ENCODE measurements around the gene LFNG. TPM values are rescaled to one million over a fixed set of nuclear protein-coding genes. Genes with fewer than 3 reads are reported as not detected.

Gene LFNG, protein sequence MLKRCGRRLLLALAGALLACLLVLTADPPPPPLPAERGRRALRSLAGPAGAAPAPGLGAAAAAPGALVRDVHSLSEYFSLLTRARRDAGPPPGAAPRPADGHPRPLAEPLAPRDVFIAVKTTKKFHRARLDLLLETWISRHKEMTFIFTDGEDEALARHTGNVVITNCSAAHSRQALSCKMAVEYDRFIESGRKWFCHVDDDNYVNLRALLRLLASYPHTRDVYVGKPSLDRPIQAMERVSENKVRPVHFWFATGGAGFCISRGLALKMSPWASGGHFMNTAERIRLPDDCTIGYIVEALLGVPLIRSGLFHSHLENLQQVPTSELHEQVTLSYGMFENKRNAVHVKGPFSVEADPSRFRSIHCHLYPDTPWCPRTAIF
- total RNA-seq = 10 to 100 TPM; 30.6 to 62.9 (median 45.2) TPM

DNA sequence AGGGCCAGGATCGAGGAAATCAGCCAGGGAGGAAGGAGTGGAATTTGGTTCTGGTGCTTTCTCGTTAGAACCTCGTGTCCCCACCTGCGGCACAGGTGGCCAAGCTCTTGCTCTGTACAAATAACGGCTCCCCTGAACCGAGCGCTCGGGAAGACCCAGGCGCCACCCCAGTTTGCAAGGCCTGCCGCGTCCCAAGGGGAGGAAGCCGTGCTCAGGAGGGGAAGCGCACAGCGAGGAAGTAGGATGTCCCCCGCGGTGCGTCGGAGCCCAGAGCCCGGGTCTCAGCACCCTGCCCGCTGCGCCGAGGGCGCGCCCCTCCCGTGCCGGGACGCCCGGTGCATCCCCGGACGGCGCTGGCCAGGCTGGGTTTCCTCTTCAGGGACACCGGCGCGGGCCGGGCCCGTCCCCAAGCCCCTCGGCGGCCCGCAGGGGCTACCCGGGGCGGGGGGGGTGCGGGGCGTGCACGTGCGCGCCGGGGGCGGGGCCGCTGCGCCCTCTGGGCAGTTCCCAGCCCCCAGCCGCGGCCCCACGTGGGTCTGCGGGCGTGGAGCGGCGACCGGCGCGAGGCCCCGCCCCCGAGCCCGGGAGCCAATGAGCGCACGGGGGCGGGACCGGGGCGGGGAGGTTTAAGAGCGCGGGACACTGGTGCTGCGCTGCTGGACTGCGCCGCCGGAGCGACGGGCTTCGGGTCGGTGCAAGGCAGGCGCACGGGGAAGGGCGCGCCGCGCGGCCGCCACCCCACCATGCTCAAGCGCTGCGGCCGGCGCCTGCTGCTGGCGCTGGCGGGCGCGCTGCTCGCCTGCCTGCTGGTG lies at the start of gene LFNG:
LFNG (plus strand) TSS at position 656 of the 812 bp plus-strand sequence; CDS start at position 744, 88 bp downstream.
- H3K27ac ChIP-seq = peak within 1 kb of the TSS; percentile 83 to 96 (median 90)
- H3K4me3 ChIP-seq = peak within 1 kb of the TSS; percentile 8 to 71 (median 62)
- H3K36me3 ChIP-seq = no peaks in the 10 kb centered on the region
- peaks cover 0 to 3% (median 1%) of the 10 kb centered on the region in 4 donors for H3K27me3 ChIP-seq
- TF ChIP-seq, protein P1, sequence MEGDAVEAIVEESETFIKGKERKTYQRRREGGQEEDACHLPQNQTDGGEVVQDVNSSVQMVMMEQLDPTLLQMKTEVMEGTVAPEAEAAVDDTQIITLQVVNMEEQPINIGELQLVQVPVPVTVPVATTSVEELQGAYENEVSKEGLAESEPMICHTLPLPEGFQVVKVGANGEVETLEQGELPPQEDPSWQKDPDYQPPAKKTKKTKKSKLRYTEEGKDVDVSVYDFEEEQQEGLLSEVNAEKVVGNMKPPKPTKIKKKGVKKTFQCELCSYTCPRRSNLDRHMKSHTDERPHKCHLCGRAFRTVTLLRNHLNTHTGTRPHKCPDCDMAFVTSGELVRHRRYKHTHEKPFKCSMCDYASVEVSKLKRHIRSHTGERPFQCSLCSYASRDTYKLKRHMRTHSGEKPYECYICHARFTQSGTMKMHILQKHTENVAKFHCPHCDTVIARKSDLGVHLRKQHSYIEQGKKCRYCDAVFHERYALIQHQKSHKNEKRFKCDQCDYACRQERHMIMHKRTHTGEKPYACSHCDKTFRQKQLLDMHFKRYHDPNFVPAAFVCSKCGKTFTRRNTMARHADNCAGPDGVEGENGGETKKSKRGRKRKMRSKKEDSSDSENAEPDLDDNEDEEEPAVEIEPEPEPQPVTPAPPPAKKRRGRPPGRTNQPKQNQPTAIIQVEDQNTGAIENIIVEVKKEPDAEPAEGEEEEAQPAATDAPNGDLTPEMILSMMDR (IDR thresholded peaks at IDR 0.05) = peak in 4 of 6 experiments; percentile 10 to 28 (median 14)
- TF ChIP-seq EP300 (IDR thresholded peaks at IDR 0.05) (no peak), POLR2A (IDR thresholded peaks at IDR 0.05) (peak in 3 of 4 donors; percentile 57 to 98 (median 91)), POLR2AphosphoS5 (IDR thresholded peaks at IDR 0.05) (peak; percentile 78 to 96)
- H3K4me1 ChIP-seq = peaks cover 52 to 58% (median 53%) of the 10 kb centered on the region in 4 donors
- no peaks in the 10 kb centered on the region for H3K9me3 ChIP-seq
- DNase-seq = peak; percentile 86 to 97
- WGBS, 2 donors = 0% methylated on average over 4 to 15 of the region's 95 CpGs
- ATAC-seq (ENCODE audit: low FRiP score in 2 of 2) = peak; percentile 73 to 90

DNA sequence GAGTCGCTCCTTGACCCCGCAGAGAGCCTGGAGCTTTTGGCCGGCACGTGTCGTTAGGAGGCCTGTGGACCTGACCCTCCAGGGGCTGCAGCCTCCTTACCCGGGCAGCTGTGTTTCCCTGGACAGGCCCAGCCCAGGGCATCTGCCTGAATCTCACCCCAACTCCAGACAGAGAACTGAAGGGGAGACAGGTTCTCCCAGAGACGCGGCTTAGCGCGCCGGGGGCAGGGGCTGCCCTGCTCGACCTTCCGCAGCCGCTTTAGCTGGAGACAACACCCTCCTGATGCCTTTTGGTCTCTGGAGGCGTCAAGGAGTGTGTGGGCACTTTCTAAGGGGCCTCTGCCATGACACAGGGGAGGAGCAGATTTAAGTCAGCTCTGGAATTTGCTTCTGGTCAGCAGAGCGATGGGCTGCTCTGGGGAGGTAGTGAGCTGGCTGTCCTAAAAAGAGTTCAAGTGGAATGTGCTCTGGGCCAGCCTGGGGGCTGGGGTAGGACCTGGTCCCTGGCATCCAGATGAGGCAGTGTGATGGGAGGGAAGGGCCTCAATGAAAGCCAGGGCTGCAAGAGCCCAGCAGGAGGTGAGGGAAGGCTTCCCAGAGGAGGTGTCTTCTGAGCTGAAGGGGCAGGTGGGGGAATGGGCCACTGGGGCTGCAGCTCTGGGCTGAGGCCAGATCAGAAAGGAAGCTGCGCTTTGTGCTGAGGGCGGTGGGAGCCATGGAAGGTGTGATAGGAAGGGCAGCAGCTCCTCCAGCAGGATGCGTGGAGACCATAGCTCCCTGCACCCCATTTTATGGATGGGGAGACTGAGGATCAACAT lies 49.2 kb upstream of the LFNG start:
- peaks cover 7 to 15% (median 11%) of the 10 kb centered on the region in 4 donors for H3K4me1 ChIP-seq
- no peaks in the 10 kb centered on the region for H3K27me3 ChIP-seq
- DNase-seq (peak in 1 of 2 donors; percentile 61), ATAC-seq (ENCODE audit: low FRiP score in 2 of 2) (no peak)
- H3K9me3 ChIP-seq = no peaks in the 10 kb centered on the region
- 89% methylated on average over 8 to 19 of the region's 19 CpGs for WGBS, 2 donors
- no peak for TF ChIP-seq POLR2AphosphoS5 (IDR thresholded peaks at IDR 0.05)
- no peak for TF ChIP-seq POLR2A (IDR thresholded peaks at IDR 0.05)
- TF ChIP-seq, protein P1 (IDR thresholded peaks at IDR 0.05) = no peak
- no peak for TF ChIP-seq EP300 (IDR thresholded peaks at IDR 0.05)
- H3K36me3 ChIP-seq = no peaks in the 10 kb centered on the region
- no peak overlapping the region for H3K27ac ChIP-seq
- H3K4me3 ChIP-seq = no peak overlapping the region

DNA sequence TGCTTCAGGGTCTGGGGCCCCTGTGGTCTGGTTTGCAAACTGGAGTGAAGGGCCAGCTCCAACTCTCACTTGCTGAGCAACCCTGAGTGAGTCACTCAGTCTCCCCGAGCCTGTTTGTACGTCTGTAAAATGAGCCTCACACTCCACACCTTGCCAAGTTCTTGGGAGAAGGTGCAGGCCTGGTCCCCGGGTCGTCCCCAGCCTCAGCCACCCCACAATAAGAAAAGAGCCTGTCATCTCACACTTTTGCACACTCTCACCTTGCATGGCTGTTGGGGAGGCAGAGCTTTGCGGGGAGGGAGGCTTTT lies 48.6 kb upstream of the LFNG start:
- TF ChIP-seq POLR2A (IDR thresholded peaks at IDR 0.05) = no peak
- TF ChIP-seq POLR2AphosphoS5 (IDR thresholded peaks at IDR 0.05) = no peak
- DNase-seq (no peak), ATAC-seq (ENCODE audit: low FRiP score in 2 of 2) (no peak)
- Histone ChIP-seq H3K4me1 (peaks cover 7 to 15% (median 11%) of the 10 kb centered on the region in 4 donors), H3K27me3 (no peaks in the 10 kb centered on the region), H3K9me3 (no peaks in the 10 kb centered on the region), H3K36me3 (no peaks in the 10 kb centered on the region), H3K4me3 (no peak overlapping the region), H3K27ac (no peak overlapping the region)
- WGBS, 2 donors = 27 to 52% methylated on average over 4 to 5 of the region's 5 CpGs

DNA sequence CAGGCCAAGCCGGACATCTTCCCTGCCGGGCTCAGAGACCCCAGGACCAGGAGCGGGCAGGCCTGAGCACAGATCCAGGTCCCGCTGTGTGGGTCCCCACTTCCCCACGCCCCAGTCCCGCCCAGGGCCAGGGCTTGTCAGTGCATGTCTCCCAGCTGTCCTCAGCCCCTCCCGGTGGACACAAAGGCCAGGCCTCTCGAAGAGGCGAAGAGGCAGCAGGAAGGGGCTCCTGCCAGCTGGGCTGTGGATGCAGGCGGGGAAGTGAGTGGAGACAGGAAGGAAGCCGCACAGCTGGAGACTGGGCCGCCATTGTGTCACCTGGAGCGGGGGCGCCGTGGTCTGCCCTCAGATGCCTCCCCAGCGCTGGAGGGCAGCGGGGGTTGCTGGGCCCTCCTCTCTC lies 48.2 kb upstream of the LFNG start:
- peak in 1 of 2 donors; percentile 12 for ATAC-seq (ENCODE audit: low FRiP score in 2 of 2)

DNA sequence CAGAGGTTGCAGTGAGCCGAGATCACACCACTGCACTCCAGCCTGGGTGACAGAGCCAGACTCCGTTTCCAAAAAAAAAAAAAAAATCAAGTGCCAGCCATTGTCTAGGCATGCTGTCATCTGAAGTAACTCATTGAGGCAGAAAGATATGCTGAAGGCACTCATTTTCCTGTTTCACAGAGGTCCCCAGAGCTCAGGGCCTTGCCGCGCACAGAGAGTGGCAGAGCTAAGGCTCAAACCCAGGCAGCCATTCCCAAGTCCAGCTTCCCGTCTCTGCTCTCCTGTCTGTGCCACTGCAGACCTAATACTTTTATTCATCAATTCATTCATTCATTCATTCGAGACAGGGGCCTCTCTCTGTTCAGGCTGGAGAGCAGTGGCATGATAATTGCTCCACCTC lies 46.8 kb upstream of the LFNG start:
- ATAC-seq (ENCODE audit: low FRiP score in 2 of 2) = no peak

More for the DNA sequence above, 48.2 kb upstream of the LFNG start:
- no peaks in the 10 kb centered on the region for H3K27me3 ChIP-seq
- no peak overlapping the region for H3K4me3 ChIP-seq
- H3K9me3 ChIP-seq = no peaks in the 10 kb centered on the region
- H3K4me1 ChIP-seq = peaks cover 7 to 15% (median 11%) of the 10 kb centered on the region in 4 donors
- peak in 1 of 2 donors; percentile 72 for DNase-seq
- 28 to 40% methylated on average over 1 to 16 of the region's 17 CpGs for WGBS, 2 donors
- no peak overlapping the region for H3K27ac ChIP-seq
- TF ChIP-seq EP300 (IDR thresholded peaks at IDR 0.05) = no peak
- peak in 1 of 2 donors; percentile 7 for TF ChIP-seq POLR2AphosphoS5 (IDR thresholded peaks at IDR 0.05)
- no peaks in the 10 kb centered on the region for H3K36me3 ChIP-seq

More for the DNA sequence above, 46.8 kb upstream of the LFNG start:
- no peak for TF ChIP-seq POLR2AphosphoS5 (IDR thresholded peaks at IDR 0.05)
- no peak for TF ChIP-seq POLR2A (IDR thresholded peaks at IDR 0.05)
- TF ChIP-seq EP300 (IDR thresholded peaks at IDR 0.05) = no peak
- TF ChIP-seq, protein P1 (IDR thresholded peaks at IDR 0.05) = no peak
- Histone ChIP-seq H3K4me1 (peaks cover 13 to 24% (median 16%) of the 10 kb centered on the region in 4 donors), H3K27ac (no peak overlapping the region), H3K36me3 (no peaks in the 10 kb centered on the region), H3K4me3 (no peak overlapping the region), H3K9me3 (no peaks in the 10 kb centered on the region), H3K27me3 (no peaks in the 10 kb centered on the region)
- WGBS, 2 donors = 82 to 89% methylated on average over 6 of the region's 6 CpGs
- no peak for DNase-seq

Data from upper lobe of left lung (tissue), 6 donors.